Liver (tissue), 9 donors: ENCODE results near the gene THRAP3. TPM values are rescaled to one million over a fixed set of nuclear protein-coding genes. Genes with fewer than 3 reads are reported as not detected.

Experiments used
- DNase-seq: peaks from one replicate; pipeline ENCODE4 v3.0.0-alpha.2; 2017; ENCODE audit warnings: low spot score
- H3K27ac ChIP-seq, 2 donors: one replicate each; pipeline ENCODE4 v1.7.0; 2013; ENCODE audit warnings: inconsistent platforms in 2 of 2, low read length in 2 of 2, control low read depth in 1 of 2, low read depth in 1 of 2, mild to moderate bottlenecking in 1 of 2
- H3K27me3 ChIP-seq, 4 donors: one replicate each; pipeline versions ENCODE4 v1.6.1 to v1.7.0; 2013; ENCODE audit warnings: low read length in 3 of 4, inconsistent platforms in 1 of 4, mild to moderate bottlenecking in 1 of 4, moderate library complexity in 1 of 4; ENCODE audit not compliant: control insufficient read depth in 4 of 4, insufficient read depth in 4 of 4
- H3K36me3 ChIP-seq, 4 donors: one replicate each; pipeline versions ENCODE4 v1.6.1 to v1.7.0; 2013; ENCODE audit warnings: low read length in 3 of 4, mild to moderate bottlenecking in 3 of 4, low read depth in 1 of 4, moderate library complexity in 1 of 4; ENCODE audit not compliant: control insufficient read depth in 4 of 4, insufficient read depth in 3 of 4
- H3K4me1 ChIP-seq, 4 donors: one replicate each; pipeline versions ENCODE4 v1.6.1 to v1.7.0; 2013; ENCODE audit warnings: low read length in 3 of 4, mild to moderate bottlenecking in 3 of 4, moderate library complexity in 1 of 4; ENCODE audit not compliant: control insufficient read depth in 4 of 4, insufficient read depth in 4 of 4
- H3K4me3 ChIP-seq, 3 donors: one replicate each; pipeline versions ENCODE4 v1.6.1 to v1.7.0; 2013; ENCODE audit warnings: low read length in 3 of 3, control low read depth in 1 of 3, low read depth in 1 of 3, mild to moderate bottlenecking in 1 of 3
- H3K9ac ChIP-seq, 2 donors: one replicate each; pipeline ENCODE4 v1.7.0; 2013; ENCODE audit warnings: low read length in 2 of 2, mild to moderate bottlenecking in 2 of 2, moderate library complexity in 2 of 2, control low read depth in 1 of 2, low read depth in 1 of 2
- H3K9me3 ChIP-seq, 4 donors: one replicate each; pipeline versions ENCODE4 v1.6.1 to v1.7.0; 2013; ENCODE audit warnings: low read length in 3 of 4; ENCODE audit not compliant: control insufficient read depth in 4 of 4
- CTCF ChIP-seq: fragments of 150-350 bp; IDR thresholded peaks from 2 replicates; pipeline ENCODE4 v1.5.1; 2017; ENCODE audit warnings: improper control_type of control experiment, low read depth, low read length; ENCODE audit not compliant: missing input control
- EGR1 ChIP-seq, 2 donors: IDR thresholded peaks; 2 replicates each; pipeline ENCODE4 v1.6.1; 2016 to 2018; ENCODE audit warnings: antibody characterized with exemption in 2 of 2, low read depth in 2 of 2
- FOXA1 ChIP-seq: IDR thresholded peaks from 2 replicates; pipeline ENCODE4 v1.6.1; 2016; ENCODE audit warnings: antibody characterized with exemption
- FOXA2 ChIP-seq: IDR thresholded peaks from 2 replicates; pipeline ENCODE4 v1.6.1; 2016; ENCODE audit warnings: antibody characterized with exemption
- GABPA ChIP-seq, 2 donors: IDR thresholded peaks in 1 of 2; conservative IDR thresholded peaks in 1 of 2; 2 replicates each; pipeline ENCODE4 v1.6.1; 2016; ENCODE audit warnings: antibody characterized with exemption in 2 of 2, mild to moderate bottlenecking in 1 of 2, moderate library complexity in 1 of 2
- HNF4G ChIP-seq: IDR thresholded peaks from 2 replicates; pipeline ENCODE4 v1.6.1; 2016; ENCODE audit warnings: antibody characterized with exemption
- JUND ChIP-seq, 2 donors: IDR thresholded peaks; 2 replicates each; pipeline ENCODE4 v1.6.1; 2016; ENCODE audit warnings: antibody characterized with exemption in 2 of 2
- MAX ChIP-seq: IDR thresholded peaks from 2 replicates; pipeline ENCODE4 v1.6.1; 2016; ENCODE audit warnings: antibody characterized with exemption
- RAD21 ChIP-seq, 2 donors: IDR thresholded peaks; 2 replicates each; pipeline ENCODE4 v1.6.1; 2016; ENCODE audit warnings: antibody characterized with exemption in 2 of 2, mild to moderate bottlenecking in 2 of 2
- REST ChIP-seq: IDR thresholded peaks from 2 replicates; pipeline ENCODE4 v1.6.1; 2016; ENCODE audit warnings: antibody characterized with exemption, mild to moderate bottlenecking
- SP1 ChIP-seq: IDR thresholded peaks from 2 replicates; pipeline ENCODE4 v1.6.1; 2018; ENCODE audit warnings: antibody characterized with exemption, mild to moderate bottlenecking
- TAF1 ChIP-seq: conservative IDR thresholded peaks from 2 replicates; pipeline ENCODE4 v1.6.1; 2016; ENCODE audit warnings: antibody characterized with exemption, mild to moderate bottlenecking
- YY1 ChIP-seq: IDR thresholded peaks from 2 replicates; pipeline ENCODE4 v1.6.1; 2016; ENCODE audit warnings: antibody characterized with exemption, mild to moderate bottlenecking
- ZBTB33 ChIP-seq: IDR thresholded peaks from 2 replicates; pipeline ENCODE4 v1.6.1; 2016; ENCODE audit warnings: antibody characterized with exemption
- WGBS: extraction: QIAGEN DNeasy Blood & Tissue Kit; methylation state at CpG from one replicate; pipeline ENCODE4 v1.1.7; 2013; 5-methylcytosine and 5-hydroxymethylcytosine counted together
- polyA plus RNA-seq, 2 donors: library from polyadenylated mRNA; stranded (reverse) in 1 of 2; unstranded in 1 of 2; fragments of 200-250 nt in 1 of 2; fragments of >200 nt in 1 of 2; fragmentation: Nextera tagmentation in 1 of 2; extraction: Ambion mirVana in 1 of 2; gene quantifications; one replicate each; pipeline versions ENCODE4 v1.2.1 to v1.2.3, GENCODE V29; 2013 to 2015
- total RNA-seq, 2 donors: library from RNA; depleted of rRNA; stranded (reverse); fragments of >200 nt; gene quantifications; one replicate each; pipeline ENCODE4 v1.2.3, GENCODE V29; 2014
- donor health status: healthy.
- donor health status: healthy.
- donor health status: healthy.
- donor health status: healthy.
- donor health status: healthy.

Gene THRAP3
- total and polyA plus RNA-seq, 4 donors: 21.3 to 55.1 (median 45.8) TPM

- no peak for TF ChIP-seq CTCF
- TF ChIP-seq FOXA2: no peak
- TF ChIP-seq RAD21 (IDR thresholded peaks at IDR 0.05): no peak
These were observed 45.0 kb upstream of the THRAP3 start (continued) for GRCh38 chr1:36179220-36179600.

- Histone ChIP-seq H3K36me3 (peaks cover 3 to 11% (median 5%) of the 10 kb centered on the region in 4 donors), H3K4me3 (no peak overlapping the region), H3K9me3 (no peaks in the 10 kb centered on the region), H3K9ac (no peak overlapping the region), H3K27ac (no peak overlapping the region), H3K27me3 (no peaks in the 10 kb centered on the region), H3K4me1 (peaks cover 0 to 18% (median 11%) of the 10 kb centered on the region in 4 donors)
- TF ChIP-seq RAD21 (IDR thresholded peaks at IDR 0.05): no peak
- TF ChIP-seq YY1: no peak
- TF ChIP-seq TAF1: no peak
- TF ChIP-seq ZBTB33: no peak
- no peak for TF ChIP-seq CTCF
- no peak for TF ChIP-seq GABPA (IDR thresholded peaks at IDR 0.05 in 1 of 2, conservative IDR thresholded peaks at IDR 0.05 in 1 of 2)
- 86% methylated on average over 2 of the region's 2 CpGs for WGBS
- no peak for DNase-seq
These were observed 41.5 kb upstream of the THRAP3 start for GRCh38 chr1:36182734-36183133.

- H3K9me3 ChIP-seq: no peaks in the 10 kb centered on the region
- peaks cover 0 to 18% (median 11%) of the 10 kb centered on the region in 4 donors for H3K4me1 ChIP-seq
- H3K4me3 ChIP-seq: no peak overlapping the region
- no peaks in the 10 kb centered on the region for H3K27me3 ChIP-seq
- DNase-seq: no peak
- H3K36me3 ChIP-seq: peaks cover 3 to 11% (median 5%) of the 10 kb centered on the region in 4 donors
- no peak overlapping the region for H3K27ac ChIP-seq
- 85% methylated on average over 2 of the region's 2 CpGs for WGBS
- no peak overlapping the region for H3K9ac ChIP-seq
- no peak for TF ChIP-seq ZBTB33
- no peak for TF ChIP-seq TAF1
- no peak for TF ChIP-seq CTCF
- TF ChIP-seq JUND (IDR thresholded peaks at IDR 0.05): no peak
- no peak for TF ChIP-seq HNF4G
- TF ChIP-seq RAD21 (IDR thresholded peaks at IDR 0.05): no peak
- no peak for TF ChIP-seq EGR1 (IDR thresholded peaks at IDR 0.05; ENCODE audit: low read depth in 2 of 2)
- TF ChIP-seq YY1: no peak
- no peak for TF ChIP-seq GABPA (IDR thresholded peaks at IDR 0.05 in 1 of 2, conservative IDR thresholded peaks at IDR 0.05 in 1 of 2)
- TF ChIP-seq FOXA1: no peak
- TF ChIP-seq REST: no peak
- no peak for TF ChIP-seq MAX
- TF ChIP-seq SP1: no peak
These were observed 40.9 kb upstream of the THRAP3 start for GRCh38 chr1:36183309-36183856.
